ENCODE results near the gene SCFD2. TPM values are rescaled to one million over a fixed set of nuclear protein-coding genes. Genes with fewer than 3 reads are reported as not detected.

SCFD2 gene
- polyA plus RNA-seq, 3 donors = 5.4 to 9.4 (median 6.7) TPM

- Mint-ChIP-seq H3K4me3 (no peak overlapping the region), H3K27ac (no peak overlapping the region), H3K4me1 (no peaks in the 10 kb centered on the region), H3K9me3 (no peaks in the 10 kb centered on the region), H3K36me3 (no peaks in the 10 kb centered on the region), H3K27me3 (ENCODE audit: low read depth in 3 of 3) (peaks cover 0 to 2% (median 0%) of the 10 kb centered on the region in 3 donors)
- Histone ChIP-seq H3K9me3 (replicated peaks in 1 of 2; ENCODE audit: control insufficient read depth in 1 of 2, insufficient read depth in 1 of 2, low read length in 2 of 2) (no peaks in the 10 kb centered on the region), H3K27me3 (ENCODE audit: control insufficient read depth in 2 of 2, insufficient read depth in 2 of 2, low read length in 2 of 2) (no peaks in the 10 kb centered on the region), H3K36me3 (replicated peaks in 1 of 2; ENCODE audit: control insufficient read depth in 1 of 2, insufficient read depth in 2 of 2, low read length in 2 of 2) (no peaks in the 10 kb centered on the region), H3K9ac (ENCODE audit: insufficient read depth, low read length, poor library complexity, severe bottlenecking) (no peak overlapping the region), H4K20me1 (ENCODE audit: insufficient read depth, low read length) (no peaks in the 10 kb centered on the region), H3K4me1 (ENCODE audit: control insufficient read depth in 1 of 2, insufficient read depth in 2 of 2, low read length in 2 of 2) (no peaks in the 10 kb centered on the region), H3K4me2 (replicated peaks; ENCODE audit: extremely low read depth, low read length, poor library complexity, severe bottlenecking) (no peak overlapping the region), H3K27ac (ENCODE audit: low read depth in 1 of 2, low read length in 2 of 2) (no peak overlapping the region), H2AFZ (ENCODE audit: insufficient read depth, low read depth, low read length, poor library complexity, severe bottlenecking) (no peak overlapping the region), H3K4me3 (replicated peaks in 1 of 3; ENCODE audit: low read depth in 2 of 3, low read length in 3 of 3) (no peak overlapping the region), H3K79me2 (ENCODE audit: insufficient read depth, low read length) (no peaks in the 10 kb centered on the region)
- no peak for DNase-seq
- intact Hi-C loops (cut with micrococcal nuclease) = loop anchor here in 1 of 2 donors (10.0 kb wide), 1 partner anchor 612 kb away; no protein-coding TSS in a partner anchor
- no CpG with 5 or more reads among the region's 3 CpGs for WGBS (ENCODE audit: insufficient coverage)
- TF ChIP-seq CTCF (IDR thresholded peaks at IDR 0.05) = no peak
Measured at GRCh38 chr4:53192496-53192895, 173.4 kb downstream of the SCFD2 start.

GRCh38 chr4:53191997-53192396 is 173.9 kb downstream of the SCFD2 start:
- 0% methylated on average over 1 of the region's 4 CpGs for WGBS (ENCODE audit: insufficient coverage)
- Histone ChIP-seq H4K20me1 (ENCODE audit: insufficient read depth, low read length) (no peaks in the 10 kb centered on the region), H3K9ac (ENCODE audit: insufficient read depth, low read length, poor library complexity, severe bottlenecking) (no peak overlapping the region), H3K9me3 (replicated peaks in 1 of 2; ENCODE audit: control insufficient read depth in 1 of 2, insufficient read depth in 1 of 2, low read length in 2 of 2) (no peaks in the 10 kb centered on the region), H3K27me3 (ENCODE audit: control insufficient read depth in 2 of 2, insufficient read depth in 2 of 2, low read length in 2 of 2) (no peaks in the 10 kb centered on the region), H3K27ac (ENCODE audit: low read depth in 1 of 2, low read length in 2 of 2) (no peak overlapping the region), H3K4me3 (replicated peaks in 1 of 3; ENCODE audit: low read depth in 2 of 3, low read length in 3 of 3) (no peak overlapping the region), H3K4me2 (replicated peaks; ENCODE audit: extremely low read depth, low read length, poor library complexity, severe bottlenecking) (no peak overlapping the region), H3K4me1 (ENCODE audit: control insufficient read depth in 1 of 2, insufficient read depth in 2 of 2, low read length in 2 of 2) (no peaks in the 10 kb centered on the region), H2AFZ (ENCODE audit: insufficient read depth, low read depth, low read length, poor library complexity, severe bottlenecking) (no peak overlapping the region), H3K79me2 (ENCODE audit: insufficient read depth, low read length) (no peaks in the 10 kb centered on the region), H3K36me3 (replicated peaks in 1 of 2; ENCODE audit: control insufficient read depth in 1 of 2, insufficient read depth in 2 of 2, low read length in 2 of 2) (no peaks in the 10 kb centered on the region)
- no peak overlapping the region for H3K27ac Mint-ChIP-seq
- no peaks in the 10 kb centered on the region for H3K9me3 Mint-ChIP-seq
- H3K4me3 Mint-ChIP-seq = no peak overlapping the region
- DNase-seq = no peak
- H3K36me3 Mint-ChIP-seq = no peaks in the 10 kb centered on the region
- peaks cover 0 to 2% (median 0%) of the 10 kb centered on the region in 3 donors for H3K27me3 Mint-ChIP-seq (ENCODE audit: low read depth in 3 of 3)
- TF ChIP-seq CTCF (IDR thresholded peaks at IDR 0.05) = no peak
- no peaks in the 10 kb centered on the region for H3K4me1 Mint-ChIP-seq
- intact Hi-C loops (cut with micrococcal nuclease) = loop anchor here in 1 of 2 donors (10.0 kb wide), 1 partner anchor 613 kb away; no protein-coding TSS in a partner anchor
